HG03439 (cell line): Measurements from ENCODE around the gene NPHS1.
"Not testable (repeated sequence)": the region's sequence is repeated elsewhere in the genome, so short reads cannot be mapped to it uniquely, and the experiment has no call there.

Experiments used
- ATAC-seq: cut with Tn5 transposase; IDR thresholded peaks from one replicate; pipeline ENCODE4 v1.9.1; 2021; ENCODE audit warnings: mild to moderate bottlenecking, moderate library complexity; ENCODE audit not compliant: unreplicated experiment

The NPHS1 gene

GRCh38 chr19:35852029-35852780, at the start of gene NPHS1:
NPHS1 (minus strand) TSS chr19:35852504; CDS start chr19:35851837, 667 bp downstream.
- no peak for ATAC-seq

GRCh38 chr19:35901055-35901644, 48.8 kb upstream of the NPHS1 start:
- no peak for ATAC-seq

- ATAC-seq, result peak; percentile 39
These were observed 47.4 kb upstream of the NPHS1 start for GRCh38 chr19:35899547-35900214.

- no peak for ATAC-seq
These were observed 46.1 kb upstream of the NPHS1 start for GRCh38 chr19:35898499-35898809.

- no peak for ATAC-seq
These were observed 45.6 kb upstream of the NPHS1 start for GRCh38 chr19:35897706-35898451.

- no peak for ATAC-seq
These were observed 44.3 kb upstream of the NPHS1 start for GRCh38 chr19:35896643-35897040.

- no peak for ATAC-seq
These were observed 43.8 kb upstream of the NPHS1 start for GRCh38 chr19:35895911-35896642.

- no peak for ATAC-seq
These were observed 42.0 kb upstream of the NPHS1 start for GRCh38 chr19:35894342-35894741.

GRCh38 chr19:35891819-35892218, 39.5 kb upstream of the NPHS1 start:
- ATAC-seq, result not testable (repeated sequence)

- ATAC-seq, result no peak
These were observed 37.9 kb upstream of the NPHS1 start for GRCh38 chr19:35890113-35890650.

- ATAC-seq, result no peak
These were observed 37.2 kb upstream of the NPHS1 start for GRCh38 chr19:35889370-35890112.

- no peak for ATAC-seq
These were observed 36.1 kb upstream of the NPHS1 start for GRCh38 chr19:35888398-35888797.

- ATAC-seq, result no peak
These were observed 34.9 kb upstream of the NPHS1 start for GRCh38 chr19:35887197-35887596.

GRCh38 chr19:35885904-35886303, 33.6 kb upstream of the NPHS1 start:
- ATAC-seq, result no peak

- ATAC-seq, result no peak
These were observed 33.0 kb upstream of the NPHS1 start for GRCh38 chr19:35885225-35885738.

GRCh38 chr19:35883882-35884281, 31.6 kb upstream of the NPHS1 start:
- ATAC-seq, result no peak

GRCh38 chr19:35882114-35882832, 30.0 kb upstream of the NPHS1 start:
- no peak for ATAC-seq

- ATAC-seq, result no peak
These were observed 27.5 kb upstream of the NPHS1 start for GRCh38 chr19:35879770-35880317.

GRCh38 chr19:35879068-35879467, 26.8 kb upstream of the NPHS1 start:
- no peak for ATAC-seq
